ENCODE results near the gene ZBTB22.
"Not testable (repeated sequence)": the region's sequence is repeated elsewhere in the genome, so short reads cannot be mapped to it uniquely, and the experiment has no call there.

Gene ZBTB22

GRCh38 chr6:33288921-33289783 lies 28.4 kb downstream of the ZBTB22 start, which contains the start of the genes PFDN6 and WDR46:
Gene PFDN6 (plus strand): TSS chr6:33289601. CDS start chr6:33289857, 256 bp downstream.
Gene WDR46 (minus strand): TSS chr6:33289239. CDS start chr6:33289170, 69 bp downstream.
- no peaks in the 10 kb centered on the region for H3K9me3 Mint-ChIP-seq
- H3K4me1 Mint-ChIP-seq: peaks cover 33 to 40% of the 10 kb centered on the region in 2 donors
- H3K27ac Mint-ChIP-seq: peak within 1 kb of the TSS; percentile 99
- H3K36me3 Mint-ChIP-seq: peaks cover 27 to 60% of the 10 kb centered on the region in 2 donors
- peak within 1 kb of the TSS; percentile 87 to 100 for H3K4me3 Mint-ChIP-seq
- peak; percentile 98 for ATAC-seq (replicated peaks)
- DNase-seq: peak; percentile 80
- no peaks in the 10 kb centered on the region for H3K27me3 Mint-ChIP-seq

GRCh38 chr6:33288141-33288920 lies 29.2 kb downstream of the ZBTB22 start:
- Mint-ChIP-seq H3K27me3 (no peaks in the 10 kb centered on the region), H3K36me3 (peaks cover 25 to 56% of the 10 kb centered on the region in 2 donors), H3K4me1 (peaks cover 30 to 40% of the 10 kb centered on the region in 2 donors), H3K4me3 (peak overlapping the region; percentile 87 to 100), H3K27ac (peak overlapping the region; percentile 99), H3K9me3 (no peaks in the 10 kb centered on the region)
- DNase-seq: no peak
- peak; percentile 1 to 7 for ATAC-seq (replicated peaks)

GRCh38 chr6:33286946-33287914 lies 30.3 kb downstream of the ZBTB22 start:
- peaks cover 20 to 53% of the 10 kb centered on the region in 2 donors for H3K36me3 Mint-ChIP-seq
- peak overlapping the region; percentile 87 to 100 for H3K4me3 Mint-ChIP-seq
- peak overlapping the region; percentile 44 for H3K27ac Mint-ChIP-seq
- H3K4me1 Mint-ChIP-seq: peaks cover 30 to 40% of the 10 kb centered on the region in 2 donors
- no peak for DNase-seq
- H3K9me3 Mint-ChIP-seq: no peaks in the 10 kb centered on the region
- no peaks in the 10 kb centered on the region for H3K27me3 Mint-ChIP-seq
- no peak for ATAC-seq (replicated peaks)

GRCh38 chr6:33285214-33285613 lies 32.3 kb downstream of the ZBTB22 start:
- not testable (repeated sequence) for H3K27ac Mint-ChIP-seq; H3K27me3 Mint-ChIP-seq; DNase-seq; H3K9me3 Mint-ChIP-seq; ATAC-seq (replicated peaks); H3K4me3 Mint-ChIP-seq
- peaks cover 23 to 35% of the 10 kb centered on the region in 2 donors for H3K4me1 Mint-ChIP-seq
- peaks cover 20 to 46% of the 10 kb centered on the region in 2 donors for H3K36me3 Mint-ChIP-seq

- DNase-seq (no peak), ATAC-seq (replicated peaks) (no peak)
- peaks cover 32 to 37% of the 10 kb centered on the region in 2 donors for H3K36me3 Mint-ChIP-seq
- no peaks in the 10 kb centered on the region for H3K9me3 Mint-ChIP-seq
- H3K4me1 Mint-ChIP-seq: peaks cover 26 to 51% of the 10 kb centered on the region in 2 donors
- peak overlapping the region; percentile 85 for H3K27ac Mint-ChIP-seq
- H3K4me3 Mint-ChIP-seq: no peak overlapping the region
- H3K27me3 Mint-ChIP-seq: no peaks in the 10 kb centered on the region
Measured at GRCh38 chr6:33280539-33280938, 37.0 kb downstream of the ZBTB22 start.

- peak overlapping the region; percentile 85 for H3K27ac Mint-ChIP-seq
- DNase-seq (no peak), ATAC-seq (replicated peaks) (no peak)
- no peaks in the 10 kb centered on the region for H3K27me3 Mint-ChIP-seq
- H3K4me3 Mint-ChIP-seq: no peak overlapping the region
- H3K4me1 Mint-ChIP-seq: peaks cover 28 to 56% of the 10 kb centered on the region in 2 donors
- H3K36me3 Mint-ChIP-seq: peaks cover 36 to 42% of the 10 kb centered on the region in 2 donors
- no peaks in the 10 kb centered on the region for H3K9me3 Mint-ChIP-seq
Measured at GRCh38 chr6:33279971-33280511, 37.5 kb downstream of the ZBTB22 start.

GRCh38 chr6:33279257-33279695 lies 38.3 kb downstream of the ZBTB22 start:
- Mint-ChIP-seq H3K4me1 (peaks cover 36 to 63% of the 10 kb centered on the region in 2 donors), H3K27me3 (no peaks in the 10 kb centered on the region), H3K9me3 (no peaks in the 10 kb centered on the region), H3K27ac (peak overlapping the region; percentile 69), H3K36me3 (peaks cover 43 to 48% of the 10 kb centered on the region in 2 donors), H3K4me3 (no peak overlapping the region)
- DNase-seq (no peak), ATAC-seq (replicated peaks) (no peak)

- H3K4me1 Mint-ChIP-seq: peaks cover 38 to 68% of the 10 kb centered on the region in 2 donors
- no peaks in the 10 kb centered on the region for H3K27me3 Mint-ChIP-seq
- no peak overlapping the region for H3K4me3 Mint-ChIP-seq
Measured at GRCh38 chr6:33278810-33279209, 38.7 kb downstream of the ZBTB22 start.

GRCh38 chr6:33278392-33278741 lies 39.2 kb downstream of the ZBTB22 start:
- ATAC-seq (replicated peaks): no peak
- Mint-ChIP-seq H3K36me3 (peaks cover 48 to 55% of the 10 kb centered on the region in 2 donors), H3K4me1 (peaks cover 39 to 72% of the 10 kb centered on the region in 2 donors), H3K27me3 (no peaks in the 10 kb centered on the region), H3K4me3 (peak overlapping the region in 1 of 2 donors; percentile 99), H3K27ac (peak overlapping the region; percentile 82), H3K9me3 (no peaks in the 10 kb centered on the region)
- DNase-seq: no peak

More at GRCh38 chr6:33278810-33279209, 38.7 kb downstream of the ZBTB22 start:
- Mint-ChIP-seq H3K9me3 (no peaks in the 10 kb centered on the region), H3K36me3 (peaks cover 44 to 50% of the 10 kb centered on the region in 2 donors), H3K27ac (peak overlapping the region; percentile 82)
- DNase-seq (no peak), ATAC-seq (replicated peaks) (no peak)

GRCh38 chr6:33277663-33278391 lies 39.7 kb downstream of the ZBTB22 start:
- peak; percentile 30 to 31 for ATAC-seq (replicated peaks)
- DNase-seq: peak; percentile 27
- H3K4me1 Mint-ChIP-seq: peaks cover 41 to 77% of the 10 kb centered on the region in 2 donors
- no peaks in the 10 kb centered on the region for H3K9me3 Mint-ChIP-seq
- peak overlapping the region; percentile 97 for H3K27ac Mint-ChIP-seq
- H3K36me3 Mint-ChIP-seq: peaks cover 53 to 58% of the 10 kb centered on the region in 2 donors
- H3K4me3 Mint-ChIP-seq: peak overlapping the region; percentile 89 to 99
- no peaks in the 10 kb centered on the region for H3K27me3 Mint-ChIP-seq

GRCh38 chr6:33276864-33277662 lies 40.5 kb downstream of the ZBTB22 start, which contains the start of gene B3GALT4:
Gene B3GALT4 (plus strand): TSS chr6:33277123. CDS start chr6:33277420, 297 bp downstream.
- ATAC-seq (replicated peaks): peak; percentile 76 to 79
- peak within 1 kb of the TSS; percentile 100 for H3K27ac Mint-ChIP-seq
- H3K27me3 Mint-ChIP-seq: no peaks in the 10 kb centered on the region
- peaks cover 44 to 82% of the 10 kb centered on the region in 2 donors for H3K4me1 Mint-ChIP-seq
- peak; percentile 86 for DNase-seq
- peaks cover 58 to 59% of the 10 kb centered on the region in 2 donors for H3K36me3 Mint-ChIP-seq
- H3K4me3 Mint-ChIP-seq: peak within 1 kb of the TSS; percentile 99
- no peaks in the 10 kb centered on the region for H3K9me3 Mint-ChIP-seq

GRCh38 chr6:33276581-33276863 lies 41.0 kb downstream of the ZBTB22 start:
- Mint-ChIP-seq H3K9me3 (no peaks in the 10 kb centered on the region), H3K36me3 (peaks cover 59 to 61% of the 10 kb centered on the region in 2 donors), H3K27ac (peak overlapping the region; percentile 100), H3K4me3 (peak overlapping the region; percentile 99), H3K4me1 (peaks cover 44 to 82% of the 10 kb centered on the region in 2 donors), H3K27me3 (no peaks in the 10 kb centered on the region)
- peak in 1 of 2 donors; percentile 1 for ATAC-seq (replicated peaks)
- no peak for DNase-seq

Data from stimulated activated naive B cell treated with anti-CD40 and anti-IgM and Interleukin-4, amounts not matched to agents 10 μg/mL and 1 μg/mL and 100 μg/mL, for 72 hours (primary cell).